ENCODE results near the gene WSB1. TPM values are rescaled to one million over a fixed set of nuclear protein-coding genes. Genes with fewer than 3 reads are reported as not detected.

The WSB1 gene
- total and polyA plus RNA-seq, 4 donors, result 26.6 to 86.2 (median 45.8) TPM

- no peaks in the 10 kb centered on the region for H3K36me3 ChIP-seq (ENCODE audit: control insufficient read depth in 4 of 4, insufficient read depth in 3 of 4, low read depth in 1 of 4, low read length in 3 of 4)
- WGBS, result 53% methylated on average over 3 of the region's 3 CpGs
- no peak for DNase-seq (ENCODE audit: low spot score)
- no peaks in the 10 kb centered on the region for H3K9me3 ChIP-seq (ENCODE audit: control insufficient read depth in 4 of 4, low read length in 3 of 4)
- no peak overlapping the region for H3K27ac ChIP-seq (ENCODE audit: low read depth in 1 of 2, low read length in 2 of 2)
- H3K4me3 ChIP-seq (ENCODE audit: low read depth in 1 of 3, low read length in 3 of 3), result no peak overlapping the region
- H3K4me1 ChIP-seq (ENCODE audit: control insufficient read depth in 4 of 4, insufficient read depth in 4 of 4, low read length in 3 of 4), result peaks cover 0 to 8% (median 3%) of the 10 kb centered on the region in 4 donors
- TF ChIP-seq NR2F2 (IDR thresholded peaks at IDR 0.05) (peak; percentile 23), TAF1 (conservative IDR thresholded peaks at IDR 0.05) (no peak)
- no peak overlapping the region for H3K9ac ChIP-seq (ENCODE audit: low read depth in 1 of 2, low read length in 2 of 2)
- no peaks in the 10 kb centered on the region for H3K27me3 ChIP-seq (ENCODE audit: control insufficient read depth in 4 of 4, insufficient read depth in 4 of 4, low read length in 3 of 4)
Observed at GRCh38 chr17:27343977-27344607, 50.2 kb downstream of the WSB1 start.

- H3K27ac ChIP-seq (ENCODE audit: low read depth in 1 of 2, low read length in 2 of 2), result no peak overlapping the region
- H3K9me3 ChIP-seq (ENCODE audit: control insufficient read depth in 4 of 4, low read length in 3 of 4), result no peaks in the 10 kb centered on the region
- peaks cover 0 to 8% (median 4%) of the 10 kb centered on the region in 4 donors for H3K4me1 ChIP-seq (ENCODE audit: control insufficient read depth in 4 of 4, insufficient read depth in 4 of 4, low read length in 3 of 4)
- no peak overlapping the region for H3K4me3 ChIP-seq (ENCODE audit: low read depth in 1 of 3, low read length in 3 of 3)
- no peaks in the 10 kb centered on the region for H3K27me3 ChIP-seq (ENCODE audit: control insufficient read depth in 4 of 4, insufficient read depth in 4 of 4, low read length in 3 of 4)
- H3K36me3 ChIP-seq (ENCODE audit: control insufficient read depth in 4 of 4, insufficient read depth in 3 of 4, low read depth in 1 of 4, low read length in 3 of 4), result no peaks in the 10 kb centered on the region
- 69% methylated on average over 17 of the region's 17 CpGs for WGBS
- no peak for TF ChIP-seq FOXA1 (IDR thresholded peaks at IDR 0.05)
- TF ChIP-seq, protein P1, sequence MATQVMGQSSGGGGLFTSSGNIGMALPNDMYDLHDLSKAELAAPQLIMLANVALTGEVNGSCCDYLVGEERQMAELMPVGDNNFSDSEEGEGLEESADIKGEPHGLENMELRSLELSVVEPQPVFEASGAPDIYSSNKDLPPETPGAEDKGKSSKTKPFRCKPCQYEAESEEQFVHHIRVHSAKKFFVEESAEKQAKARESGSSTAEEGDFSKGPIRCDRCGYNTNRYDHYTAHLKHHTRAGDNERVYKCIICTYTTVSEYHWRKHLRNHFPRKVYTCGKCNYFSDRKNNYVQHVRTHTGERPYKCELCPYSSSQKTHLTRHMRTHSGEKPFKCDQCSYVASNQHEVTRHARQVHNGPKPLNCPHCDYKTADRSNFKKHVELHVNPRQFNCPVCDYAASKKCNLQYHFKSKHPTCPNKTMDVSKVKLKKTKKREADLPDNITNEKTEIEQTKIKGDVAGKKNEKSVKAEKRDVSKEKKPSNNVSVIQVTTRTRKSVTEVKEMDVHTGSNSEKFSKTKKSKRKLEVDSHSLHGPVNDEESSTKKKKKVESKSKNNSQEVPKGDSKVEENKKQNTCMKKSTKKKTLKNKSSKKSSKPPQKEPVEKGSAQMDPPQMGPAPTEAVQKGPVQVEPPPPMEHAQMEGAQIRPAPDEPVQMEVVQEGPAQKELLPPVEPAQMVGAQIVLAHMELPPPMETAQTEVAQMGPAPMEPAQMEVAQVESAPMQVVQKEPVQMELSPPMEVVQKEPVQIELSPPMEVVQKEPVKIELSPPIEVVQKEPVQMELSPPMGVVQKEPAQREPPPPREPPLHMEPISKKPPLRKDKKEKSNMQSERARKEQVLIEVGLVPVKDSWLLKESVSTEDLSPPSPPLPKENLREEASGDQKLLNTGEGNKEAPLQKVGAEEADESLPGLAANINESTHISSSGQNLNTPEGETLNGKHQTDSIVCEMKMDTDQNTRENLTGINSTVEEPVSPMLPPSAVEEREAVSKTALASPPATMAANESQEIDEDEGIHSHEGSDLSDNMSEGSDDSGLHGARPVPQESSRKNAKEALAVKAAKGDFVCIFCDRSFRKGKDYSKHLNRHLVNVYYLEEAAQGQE (IDR thresholded peaks at IDR 0.05), result no peak
- TF ChIP-seq RXRA (IDR thresholded peaks at IDR 0.05), result no peak
- H3K9ac ChIP-seq (ENCODE audit: low read depth in 1 of 2, low read length in 2 of 2), result no peak overlapping the region
- no peak for DNase-seq (ENCODE audit: low spot score)
Observed at GRCh38 chr17:27345141-27345904, 51.4 kb downstream of the WSB1 start.

- Histone ChIP-seq H3K9ac (ENCODE audit: low read depth in 1 of 2, low read length in 2 of 2) (no peak overlapping the region), H3K36me3 (ENCODE audit: control insufficient read depth in 4 of 4, insufficient read depth in 3 of 4, low read depth in 1 of 4, low read length in 3 of 4) (no peaks in the 10 kb centered on the region), H3K27ac (ENCODE audit: low read depth in 1 of 2, low read length in 2 of 2) (no peak overlapping the region), H3K27me3 (ENCODE audit: control insufficient read depth in 4 of 4, insufficient read depth in 4 of 4, low read length in 3 of 4) (no peaks in the 10 kb centered on the region), H3K4me3 (ENCODE audit: low read depth in 1 of 3, low read length in 3 of 3) (no peak overlapping the region), H3K9me3 (ENCODE audit: control insufficient read depth in 4 of 4, low read length in 3 of 4) (no peaks in the 10 kb centered on the region), H3K4me1 (ENCODE audit: control insufficient read depth in 4 of 4, insufficient read depth in 4 of 4, low read length in 3 of 4) (peaks cover 0 to 8% (median 4%) of the 10 kb centered on the region in 4 donors)
- no peak for DNase-seq (ENCODE audit: low spot score)
- 97% methylated on average over 8 of the region's 8 CpGs for WGBS
- no peak for TF ChIP-seq NR2F2 (IDR thresholded peaks at IDR 0.05)
- TF ChIP-seq HNF4G (IDR thresholded peaks at IDR 0.05), result no peak
- TF ChIP-seq SP1 (IDR thresholded peaks at IDR 0.05), result no peak
- no peak for TF ChIP-seq HNF4A (conservative IDR thresholded peaks at IDR 0.05)
- TF ChIP-seq, protein P2, sequence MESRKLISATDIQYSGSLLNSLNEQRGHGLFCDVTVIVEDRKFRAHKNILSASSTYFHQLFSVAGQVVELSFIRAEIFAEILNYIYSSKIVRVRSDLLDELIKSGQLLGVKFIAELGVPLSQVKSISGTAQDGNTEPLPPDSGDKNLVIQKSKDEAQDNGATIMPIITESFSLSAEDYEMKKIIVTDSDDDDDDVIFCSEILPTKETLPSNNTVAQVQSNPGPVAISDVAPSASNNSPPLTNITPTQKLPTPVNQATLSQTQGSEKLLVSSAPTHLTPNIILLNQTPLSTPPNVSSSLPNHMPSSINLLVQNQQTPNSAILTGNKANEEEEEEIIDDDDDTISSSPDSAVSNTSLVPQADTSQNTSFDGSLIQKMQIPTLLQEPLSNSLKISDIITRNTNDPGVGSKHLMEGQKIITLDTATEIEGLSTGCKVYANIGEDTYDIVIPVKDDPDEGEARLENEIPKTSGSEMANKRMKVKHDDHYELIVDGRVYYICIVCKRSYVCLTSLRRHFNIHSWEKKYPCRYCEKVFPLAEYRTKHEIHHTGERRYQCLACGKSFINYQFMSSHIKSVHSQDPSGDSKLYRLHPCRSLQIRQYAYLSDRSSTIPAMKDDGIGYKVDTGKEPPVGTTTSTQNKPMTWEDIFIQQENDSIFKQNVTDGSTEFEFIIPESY (IDR thresholded peaks at IDR 0.05), result no peak
- TF ChIP-seq EGR1 (IDR thresholded peaks at IDR 0.05; ENCODE audit: low read depth in 2 of 2), result no peak
- TF ChIP-seq RXRA (IDR thresholded peaks at IDR 0.05), result no peak
- no peak for TF ChIP-seq JUND (IDR thresholded peaks at IDR 0.05)
- TF ChIP-seq GABPA (IDR thresholded peaks at IDR 0.05 in 1 of 2, conservative IDR thresholded peaks at IDR 0.05 in 1 of 2), result no peak
- TF ChIP-seq, protein P1 (IDR thresholded peaks at IDR 0.05), result no peak
- TF ChIP-seq TAF1 (conservative IDR thresholded peaks at IDR 0.05), result no peak
- TF ChIP-seq CTCF (IDR thresholded peaks at IDR 0.05; ENCODE audit: low read depth, low read length, missing input control), result no peak
- no peak for TF ChIP-seq FOXA1 (IDR thresholded peaks at IDR 0.05)
Observed at GRCh38 chr17:27346228-27346899, 52.5 kb downstream of the WSB1 start.

All from liver (tissue), 9 donors.